ENCODE results near the gene SAMD4B.

Gene SAMD4B

DNA sequence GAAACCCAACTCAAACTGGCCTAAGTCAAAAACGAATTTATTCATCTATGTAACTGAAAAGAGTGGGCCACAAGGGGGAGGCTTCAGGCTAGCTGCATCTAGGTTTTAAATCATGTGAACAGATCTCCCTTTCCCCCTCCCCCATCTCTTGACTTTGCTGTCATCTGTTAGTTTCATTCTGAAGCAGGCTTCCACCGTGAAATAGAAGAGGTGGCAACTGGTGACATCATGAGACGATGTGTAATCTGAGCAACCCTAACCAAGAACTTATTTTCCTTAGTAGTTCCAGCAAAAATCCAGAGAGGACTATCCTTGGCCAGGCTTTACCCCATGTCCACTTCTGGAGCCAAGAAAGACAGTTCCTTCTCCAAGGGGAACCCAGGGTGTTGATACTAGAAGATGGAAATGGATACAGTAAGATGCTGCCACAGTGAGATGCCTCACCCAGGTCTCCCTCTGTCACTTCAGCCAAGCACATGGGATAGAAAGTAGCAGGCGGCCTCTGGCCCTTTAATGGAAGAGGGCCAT, 9.4 kb downstream of the SAMD4B start:
- H3K27me3 ChIP-seq (ENCODE audit: control insufficient read depth, insufficient read depth, low read length, poor library complexity, severe bottlenecking), result no peaks in the 10 kb centered on the region
- no peaks in the 10 kb centered on the region for H3K4me1 ChIP-seq (ENCODE audit: control insufficient read depth, insufficient read depth, low read length)
- peaks cover 32% of the 10 kb centered on the region for H3K36me3 ChIP-seq (ENCODE audit: control insufficient read depth, insufficient read depth, low read length)
- no peak overlapping the region for H3K4me3 ChIP-seq (ENCODE audit: insufficient read depth, low read depth, low read length)
- H3K9me3 ChIP-seq (ENCODE audit: control insufficient read depth, low read length), result no peaks in the 10 kb centered on the region
- WGBS, 2 experiments, result 93 to 95% methylated on average over 4 of the region's 4 CpGs
- no peak overlapping the region for H3K27ac ChIP-seq (ENCODE audit: insufficient read depth, low read depth, low read length, poor library complexity, severe bottlenecking)

DNA sequence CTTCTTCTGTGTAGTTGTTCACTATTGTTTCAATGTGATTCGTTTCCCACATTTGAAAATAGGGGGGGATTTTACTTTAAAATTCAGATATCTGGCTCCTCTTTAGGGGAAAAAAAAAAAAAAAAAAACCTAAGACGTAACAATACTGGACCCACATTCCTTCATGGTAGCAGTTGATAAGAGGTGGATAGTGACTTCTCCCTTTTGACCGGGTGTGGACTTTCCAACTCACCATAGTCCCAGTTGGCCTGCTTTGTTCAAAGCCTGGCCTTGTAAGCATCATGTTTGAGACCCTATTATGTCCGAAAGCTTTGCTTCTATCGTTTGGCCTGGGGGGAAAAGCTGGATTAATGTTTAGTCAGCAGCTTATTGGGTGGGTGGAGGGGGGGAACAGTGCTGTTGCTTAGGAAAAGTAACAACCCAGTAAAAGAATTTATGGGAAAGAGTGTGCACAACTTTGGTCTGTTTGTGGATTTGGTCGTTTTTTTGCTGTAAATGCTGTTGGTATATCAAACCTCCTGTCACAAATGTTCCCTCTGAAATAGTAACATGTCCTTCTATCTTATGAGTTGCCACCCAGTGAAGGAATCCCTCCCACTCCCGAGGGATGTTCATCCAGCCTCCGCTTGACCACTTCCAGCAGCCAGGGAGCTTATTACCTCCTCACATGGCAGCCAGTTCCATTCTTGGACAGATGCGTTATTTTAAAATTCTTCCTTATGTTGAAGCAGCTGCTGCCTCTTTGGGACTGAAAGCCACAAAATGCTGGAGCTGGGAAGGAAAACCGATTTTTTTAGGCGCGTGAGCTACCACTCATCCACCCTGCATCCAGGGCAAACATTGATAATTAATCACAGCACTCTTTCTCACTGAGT, 10.4 kb downstream of the SAMD4B start:
- Histone ChIP-seq H3K9me3 (ENCODE audit: control insufficient read depth, low read length) (no peaks in the 10 kb centered on the region), H3K36me3 (ENCODE audit: control insufficient read depth, insufficient read depth, low read length) (peaks cover 40% of the 10 kb centered on the region), H3K4me3 (ENCODE audit: insufficient read depth, low read depth, low read length) (no peak overlapping the region), H3K27ac (ENCODE audit: insufficient read depth, low read depth, low read length, poor library complexity, severe bottlenecking) (no peak overlapping the region), H3K4me1 (ENCODE audit: control insufficient read depth, insufficient read depth, low read length) (no peaks in the 10 kb centered on the region), H3K27me3 (ENCODE audit: control insufficient read depth, insufficient read depth, low read length, poor library complexity, severe bottlenecking) (no peaks in the 10 kb centered on the region)
- 90 to 92% methylated on average over 11 to 12 of the region's 12 CpGs for WGBS, 2 experiments

DNA sequence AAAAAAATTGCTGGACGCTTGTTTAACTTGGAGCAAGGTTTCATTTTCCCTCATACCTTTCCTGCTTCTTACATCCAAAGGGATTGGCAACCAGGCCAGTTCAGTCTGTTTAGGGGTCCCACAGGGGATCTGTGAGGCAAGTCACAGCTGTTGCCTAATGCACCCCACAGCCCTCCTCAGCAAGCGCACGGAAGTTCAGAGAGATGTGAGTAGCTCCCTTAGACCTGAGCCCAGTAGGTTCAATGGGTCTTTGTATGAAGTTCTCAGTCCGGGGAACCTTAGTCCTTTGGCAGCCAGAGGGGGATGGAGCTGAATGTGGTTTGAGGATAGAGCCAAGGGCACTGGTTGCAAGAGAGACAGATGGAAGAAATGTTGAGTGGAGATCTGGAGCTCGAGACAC, 13.0 kb downstream of the SAMD4B start:
- 95 to 96% methylated on average over 5 of the region's 5 CpGs for WGBS, 2 experiments
- Histone ChIP-seq H3K36me3 (ENCODE audit: control insufficient read depth, insufficient read depth, low read length) (peaks cover 53% of the 10 kb centered on the region), H3K27me3 (ENCODE audit: control insufficient read depth, insufficient read depth, low read length, poor library complexity, severe bottlenecking) (no peaks in the 10 kb centered on the region), H3K4me1 (ENCODE audit: control insufficient read depth, insufficient read depth, low read length) (no peaks in the 10 kb centered on the region), H3K4me3 (ENCODE audit: insufficient read depth, low read depth, low read length) (no peak overlapping the region), H3K27ac (ENCODE audit: insufficient read depth, low read depth, low read length, poor library complexity, severe bottlenecking) (no peak overlapping the region), H3K9me3 (ENCODE audit: control insufficient read depth, low read length) (no peaks in the 10 kb centered on the region)

DNA sequence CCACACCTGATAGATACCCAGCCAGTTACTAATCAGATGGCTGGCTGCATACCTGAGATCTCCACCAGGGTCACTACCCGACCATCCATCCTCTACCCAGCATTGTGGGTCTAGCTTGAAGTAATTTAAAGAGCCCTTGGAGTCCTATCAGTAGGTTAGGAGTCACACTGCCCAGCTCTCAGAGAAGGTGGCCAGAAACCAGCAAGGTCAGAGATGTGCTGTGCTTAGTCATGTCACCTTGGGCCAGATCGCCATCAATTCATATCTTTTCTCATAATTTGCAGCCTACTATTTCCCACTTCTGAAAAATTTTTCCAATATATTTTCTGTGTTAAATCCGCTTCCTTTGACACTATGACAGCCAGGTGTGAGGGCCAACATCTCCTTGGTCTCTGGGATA, 13.9 kb downstream of the SAMD4B start:
- Histone ChIP-seq H3K4me1 (ENCODE audit: control insufficient read depth, insufficient read depth, low read length) (no peaks in the 10 kb centered on the region), H3K27ac (ENCODE audit: insufficient read depth, low read depth, low read length, poor library complexity, severe bottlenecking) (no peak overlapping the region)

DNA sequence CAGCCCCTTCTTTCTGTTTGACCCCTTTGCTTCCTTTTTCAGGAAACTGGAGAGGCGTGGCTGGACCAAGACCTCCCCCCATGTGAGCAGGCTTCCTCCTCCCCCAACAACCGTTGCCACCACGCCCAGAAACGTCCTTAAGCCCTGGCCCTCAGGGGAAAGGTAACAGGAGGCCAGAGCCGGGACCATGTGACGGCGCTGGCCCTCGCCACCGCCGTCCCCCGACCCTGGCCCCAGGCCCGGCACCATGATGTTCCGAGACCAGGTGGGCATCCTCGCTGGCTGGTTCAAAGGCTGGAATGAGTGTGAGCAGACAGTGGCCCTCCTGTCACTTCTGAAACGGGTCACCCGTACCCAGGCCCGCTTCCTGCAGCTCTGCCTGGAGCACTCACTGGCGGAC, 14.4 kb downstream of the SAMD4B start:
- H3K36me3 ChIP-seq (ENCODE audit: control insufficient read depth, insufficient read depth, low read length), result peaks cover 57% of the 10 kb centered on the region
- no peaks in the 10 kb centered on the region for H3K27me3 ChIP-seq (ENCODE audit: control insufficient read depth, insufficient read depth, low read length, poor library complexity, severe bottlenecking)
- no peak overlapping the region for H3K27ac ChIP-seq (ENCODE audit: insufficient read depth, low read depth, low read length, poor library complexity, severe bottlenecking)
- WGBS, 2 experiments, result 94% methylated on average over 18 of the region's 18 CpGs
- H3K4me1 ChIP-seq (ENCODE audit: control insufficient read depth, insufficient read depth, low read length), result no peaks in the 10 kb centered on the region
- H3K9me3 ChIP-seq (ENCODE audit: control insufficient read depth, low read length), result no peaks in the 10 kb centered on the region
- H3K4me3 ChIP-seq (ENCODE audit: insufficient read depth, low read depth, low read length), result no peak overlapping the region

More for the DNA sequence above, 13.9 kb downstream of the SAMD4B start:
- H3K27me3 ChIP-seq (ENCODE audit: control insufficient read depth, insufficient read depth, low read length, poor library complexity, severe bottlenecking), result no peaks in the 10 kb centered on the region
- H3K4me3 ChIP-seq (ENCODE audit: insufficient read depth, low read depth, low read length), result no peak overlapping the region
- no peaks in the 10 kb centered on the region for H3K9me3 ChIP-seq (ENCODE audit: control insufficient read depth, low read length)
- peaks cover 59% of the 10 kb centered on the region for H3K36me3 ChIP-seq (ENCODE audit: control insufficient read depth, insufficient read depth, low read length)
- 68 to 76% methylated on average over 3 of the region's 3 CpGs for WGBS, 2 experiments

DNA sequence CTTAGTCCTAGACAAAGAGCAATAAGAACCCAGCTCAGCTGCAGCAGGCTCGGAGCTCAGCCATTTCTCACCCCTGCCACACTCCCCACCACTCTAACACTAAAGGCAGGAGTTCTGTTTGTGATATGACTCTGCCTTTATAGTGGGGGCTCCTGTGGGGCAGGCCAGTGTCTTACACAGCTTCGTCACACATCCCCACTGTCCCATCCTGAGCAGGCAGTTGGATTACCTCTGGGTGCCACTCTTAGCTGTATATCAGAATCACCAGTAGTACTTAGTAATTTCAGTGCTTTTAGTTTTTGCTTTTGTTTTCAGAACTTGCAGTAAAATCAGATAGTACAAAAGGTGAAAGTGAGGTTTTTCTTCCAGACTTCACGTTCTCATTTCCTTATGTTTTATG, 16.8 kb downstream of the SAMD4B start:
- Histone ChIP-seq H3K36me3 (ENCODE audit: control insufficient read depth, insufficient read depth, low read length) (peaks cover 48% of the 10 kb centered on the region), H3K9me3 (ENCODE audit: control insufficient read depth, low read length) (no peaks in the 10 kb centered on the region), H3K27ac (ENCODE audit: insufficient read depth, low read depth, low read length, poor library complexity, severe bottlenecking) (no peak overlapping the region), H3K4me3 (ENCODE audit: insufficient read depth, low read depth, low read length) (no peak overlapping the region), H3K27me3 (ENCODE audit: control insufficient read depth, insufficient read depth, low read length, poor library complexity, severe bottlenecking) (no peaks in the 10 kb centered on the region), H3K4me1 (ENCODE audit: control insufficient read depth, insufficient read depth, low read length) (no peaks in the 10 kb centered on the region)
- 85 to 91% methylated on average over 1 to 2 of the region's 3 CpGs for WGBS, 2 experiments

DNA sequence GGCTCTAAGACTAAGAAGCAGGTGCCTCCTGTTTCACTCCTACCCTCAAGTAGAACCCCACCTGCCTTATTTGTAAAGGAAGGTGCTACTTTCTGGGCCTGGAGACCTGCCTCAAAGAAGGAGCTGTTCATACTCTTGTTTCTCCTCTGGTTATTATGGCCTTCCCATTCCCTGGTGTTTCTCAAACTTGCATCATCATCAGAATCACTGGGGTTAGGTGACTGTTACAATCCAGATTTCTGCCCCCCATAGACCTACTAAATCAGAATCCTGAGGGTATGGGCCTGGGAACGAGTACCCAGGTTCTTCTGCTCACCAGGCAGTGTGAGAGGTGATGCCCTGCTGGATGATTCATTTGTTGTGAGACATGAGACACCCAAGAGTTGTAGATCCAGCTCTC, 18.4 kb downstream of the SAMD4B start:
- Histone ChIP-seq H3K9me3 (ENCODE audit: control insufficient read depth, low read length) (no peaks in the 10 kb centered on the region), H3K4me3 (ENCODE audit: insufficient read depth, low read depth, low read length) (no peak overlapping the region), H3K4me1 (ENCODE audit: control insufficient read depth, insufficient read depth, low read length) (no peaks in the 10 kb centered on the region), H3K27ac (ENCODE audit: insufficient read depth, low read depth, low read length, poor library complexity, severe bottlenecking) (no peak overlapping the region), H3K27me3 (ENCODE audit: control insufficient read depth, insufficient read depth, low read length, poor library complexity, severe bottlenecking) (no peaks in the 10 kb centered on the region), H3K36me3 (ENCODE audit: control insufficient read depth, insufficient read depth, low read length) (peaks cover 46% of the 10 kb centered on the region)
- 88 to 93% methylated on average over 1 of the region's 1 CpG for WGBS, 2 experiments

DNA sequence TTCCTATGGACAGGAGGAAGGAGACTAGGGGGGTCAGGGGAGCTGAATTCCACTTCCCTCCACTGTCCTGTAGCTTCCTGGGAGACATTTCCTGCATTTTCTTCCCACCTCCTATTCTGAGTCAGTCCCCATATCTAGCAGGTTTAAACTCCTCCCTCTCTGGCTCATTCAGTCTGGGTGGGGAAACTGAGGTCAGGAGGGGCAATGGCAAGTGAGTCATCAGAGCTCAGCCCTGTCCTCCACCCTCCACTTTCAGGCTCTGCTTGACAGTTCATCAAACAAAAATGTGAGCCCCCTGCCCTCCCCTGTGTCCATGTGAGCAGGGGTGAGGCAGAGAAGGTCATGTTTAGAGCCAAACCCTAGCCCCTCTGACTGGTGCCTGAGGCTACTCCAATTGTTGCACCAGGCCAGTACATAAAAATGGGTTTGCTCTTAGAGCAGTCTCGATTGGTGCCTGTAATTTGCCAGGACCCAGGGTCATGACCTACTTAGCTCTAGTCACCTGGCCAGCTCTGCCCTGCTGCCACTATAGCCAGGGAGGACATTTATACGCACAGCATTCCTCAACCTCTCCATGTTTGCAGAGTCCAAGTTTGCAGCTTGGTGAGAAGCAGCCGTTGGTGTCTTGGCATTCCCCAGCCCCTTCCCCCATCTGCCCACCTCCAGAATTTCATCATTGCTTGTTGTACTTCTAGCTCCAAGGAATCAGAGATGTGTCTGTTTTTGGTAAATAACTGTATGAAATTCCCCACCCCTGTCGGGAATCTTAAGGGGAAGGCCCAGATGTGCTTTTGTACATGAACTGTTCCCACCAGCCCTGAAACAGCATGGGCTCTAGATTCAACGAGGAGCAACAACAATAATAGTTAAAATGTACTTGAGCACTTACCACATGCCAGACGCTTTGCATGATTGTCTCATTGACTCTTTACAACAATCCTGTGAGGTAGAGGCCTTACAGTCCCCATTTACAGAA, 20.7 kb downstream of the SAMD4B start:
- peaks cover 34% of the 10 kb centered on the region for H3K36me3 ChIP-seq (ENCODE audit: control insufficient read depth, insufficient read depth, low read length)
- WGBS, 2 experiments, result 94 to 95% methylated on average over 6 of the region's 6 CpGs

DNA sequence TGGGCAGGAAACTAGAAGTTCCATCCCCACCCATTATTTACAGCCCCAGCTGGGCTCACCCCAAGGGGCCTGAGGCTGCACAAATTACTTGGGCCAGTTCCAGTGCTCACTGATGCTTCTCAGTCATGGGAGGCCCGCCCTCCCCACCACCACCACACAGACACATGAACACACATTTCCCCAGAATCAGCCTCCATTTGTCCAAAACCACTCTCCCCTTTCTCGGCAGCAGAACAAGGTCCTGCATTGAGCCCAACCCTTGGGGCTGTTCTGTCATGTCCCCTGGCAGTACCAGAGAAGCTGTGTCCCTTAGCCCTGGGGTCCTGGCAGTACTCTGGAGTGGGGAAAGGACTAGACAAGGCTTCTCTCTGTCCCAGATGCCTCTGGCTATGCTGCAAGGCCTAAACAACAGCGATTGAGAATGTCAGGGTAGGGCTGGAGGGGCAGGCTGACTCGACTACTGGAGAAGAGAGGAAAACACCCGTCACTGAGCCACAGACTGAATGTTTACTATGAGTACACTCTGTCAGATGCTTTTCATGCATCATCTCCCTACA, 21.8 kb downstream of the SAMD4B start:
- no peak overlapping the region for H3K27ac ChIP-seq (ENCODE audit: insufficient read depth, low read depth, low read length, poor library complexity, severe bottlenecking)
- no peaks in the 10 kb centered on the region for H3K4me1 ChIP-seq (ENCODE audit: control insufficient read depth, insufficient read depth, low read length)
- no peaks in the 10 kb centered on the region for H3K9me3 ChIP-seq (ENCODE audit: control insufficient read depth, low read length)
- peaks cover 26% of the 10 kb centered on the region for H3K36me3 ChIP-seq (ENCODE audit: control insufficient read depth, insufficient read depth, low read length)
- WGBS, 2 experiments, result 93 to 95% methylated on average over 5 of the region's 5 CpGs
- H3K4me3 ChIP-seq (ENCODE audit: insufficient read depth, low read depth, low read length), result no peak overlapping the region
- no peaks in the 10 kb centered on the region for H3K27me3 ChIP-seq (ENCODE audit: control insufficient read depth, insufficient read depth, low read length, poor library complexity, severe bottlenecking)

More for the DNA sequence above, 20.7 kb downstream of the SAMD4B start:
- Histone ChIP-seq H3K27ac (ENCODE audit: insufficient read depth, low read depth, low read length, poor library complexity, severe bottlenecking) (no peak overlapping the region), H3K9me3 (ENCODE audit: control insufficient read depth, low read length) (no peaks in the 10 kb centered on the region), H3K27me3 (ENCODE audit: control insufficient read depth, insufficient read depth, low read length, poor library complexity, severe bottlenecking) (no peaks in the 10 kb centered on the region), H3K4me1 (ENCODE audit: control insufficient read depth, insufficient read depth, low read length) (no peaks in the 10 kb centered on the region), H3K4me3 (ENCODE audit: insufficient read depth, low read depth, low read length) (no peak overlapping the region)

Data from ectodermal cell (in vitro differentiated cells).